H9 (cell line): Measurements from ENCODE around the gene KIF26B. TPM values are rescaled to one million over a fixed set of nuclear protein-coding genes. Genes with fewer than 3 reads are reported as not detected.

ENCODE experiments used
- DNase-seq: peaks from one replicate; pipeline ENCODE4 v3.0.0-alpha.2; 2017
- H2AFZ ChIP-seq: one replicate; pipeline ENCODE4 v1.6.1; 2013; ENCODE audit warnings: mild to moderate bottlenecking, low read length, control low read depth, moderate library complexity
- H2AK5ac ChIP-seq: 2 replicates; pipeline ENCODE4 v1.6.1; 2013; ENCODE audit warnings: low read length, control low read depth, mixed read lengths; ENCODE audit not compliant: insufficient read length
- H2BK120ac ChIP-seq: one replicate; pipeline ENCODE4 v1.6.1; 2013; ENCODE audit warnings: low read depth, mild to moderate bottlenecking, low read length, control low read depth, inconsistent platforms; ENCODE audit not compliant: poor library complexity, severe bottlenecking
- H2BK12ac ChIP-seq: 2 replicates; pipeline ENCODE4 v1.6.1; 2013; ENCODE audit warnings: low read length, control low read depth, mixed read lengths, low read depth; ENCODE audit not compliant: insufficient read length
- H2BK15ac ChIP-seq: 2 replicates; pipeline ENCODE4 v1.6.1; 2013; ENCODE audit warnings: low read depth, low read length, control low read depth
- H2BK20ac ChIP-seq: one replicate; pipeline ENCODE4 v1.6.1; 2013; ENCODE audit warnings: low read depth, mild to moderate bottlenecking, low read length, control low read depth, inconsistent platforms; ENCODE audit not compliant: poor library complexity, severe bottlenecking
- H2BK5ac ChIP-seq: 2 replicates; pipeline ENCODE4 v1.6.1; 2013; ENCODE audit warnings: low read length, control low read depth, mixed read lengths; ENCODE audit not compliant: insufficient read length
- H3K14ac ChIP-seq: 2 replicates; pipeline ENCODE4 v1.6.1; 2013; ENCODE audit warnings: low read length, control low read depth; ENCODE audit not compliant: insufficient read depth
- H3K18ac ChIP-seq: 2 replicates; pipeline ENCODE4 v1.6.1; 2013; ENCODE audit warnings: low read depth, mild to moderate bottlenecking, mixed read lengths, low read length, control low read depth; ENCODE audit not compliant: insufficient read length
- H3K23ac ChIP-seq: 2 replicates; pipeline ENCODE4 v1.6.1; 2013; ENCODE audit warnings: low read length, control low read depth, mixed read lengths, low read depth; ENCODE audit not compliant: insufficient read length
- H3K23me2 ChIP-seq: 2 replicates; pipeline ENCODE4 v1.6.1; 2013; ENCODE audit warnings: low read depth, mild to moderate bottlenecking, mixed read lengths, low read length, control low read depth; ENCODE audit not compliant: insufficient read length, poor library complexity, severe bottlenecking
- H3K27ac ChIP-seq: 2 replicates; pipeline ENCODE4 v1.5.1; 2013; ENCODE audit warnings: low read length, control low read depth, mixed read lengths, low read depth; ENCODE audit not compliant: insufficient read length
- H3K27me3 ChIP-seq: 2 replicates; pipeline ENCODE4 v1.6.1; 2013; ENCODE audit warnings: low read length, control low read depth, inconsistent platforms; ENCODE audit not compliant: insufficient read depth
- H3K4ac ChIP-seq: 2 replicates; pipeline ENCODE4 v1.6.1; 2013; ENCODE audit warnings: low read depth, mild to moderate bottlenecking, control low read depth, inconsistent platforms, low read length, moderate library complexity
- H3K4me1 ChIP-seq: 2 replicates; pipeline ENCODE4 v1.6.1; 2013; ENCODE audit warnings: low read length, control low read depth, inconsistent platforms; ENCODE audit not compliant: insufficient read depth
- H3K4me2 ChIP-seq: 2 replicates; pipeline ENCODE4 v1.6.1; 2013; ENCODE audit warnings: low read length, control low read depth, mixed read lengths; ENCODE audit not compliant: insufficient read length, insufficient read depth
- H3K56ac ChIP-seq: 2 replicates; pipeline ENCODE4 v1.6.1; 2013; ENCODE audit warnings: low read depth, mild to moderate bottlenecking, mixed read lengths, low read length, control low read depth; ENCODE audit not compliant: insufficient read length
- H3K79me1 ChIP-seq: 2 replicates; pipeline ENCODE4 v1.6.1; 2013; ENCODE audit warnings: low read depth, mild to moderate bottlenecking, moderate library complexity, low read length, control low read depth, inconsistent platforms; ENCODE audit not compliant: insufficient read depth, poor library complexity, severe bottlenecking
- H3K79me2 ChIP-seq: 2 replicates; pipeline ENCODE4 v1.6.1; 2013; ENCODE audit warnings: low read length, control low read depth, inconsistent platforms; ENCODE audit not compliant: insufficient read depth
- H3K9ac ChIP-seq: 2 replicates; pipeline ENCODE4 v1.6.1; 2013; ENCODE audit warnings: low read length, control low read depth, mixed read lengths; ENCODE audit not compliant: insufficient read length; ENCODE audit errors: extremely low read depth
- H3K9me3 ChIP-seq: one replicate; pipeline ENCODE4 v1.6.1; 2013; ENCODE audit warnings: low read depth, low read length, inconsistent platforms; ENCODE audit not compliant: control insufficient read depth
- H3T11ph ChIP-seq: one replicate; pipeline ENCODE4 v1.6.1; 2013; ENCODE audit warnings: mild to moderate bottlenecking, low read length, control low read depth, inconsistent platforms
- H4K20me1 ChIP-seq: one replicate; pipeline ENCODE4 v1.6.1; 2013; ENCODE audit not compliant: control insufficient read depth, insufficient read length, insufficient read depth
- H4K5ac ChIP-seq: 2 replicates; pipeline ENCODE4 v1.6.1; 2013; ENCODE audit warnings: low read depth, mild to moderate bottlenecking, mixed read lengths, low read length, control low read depth; ENCODE audit not compliant: insufficient read length
- H4K8ac ChIP-seq: replicated peaks from 2 replicates; pipeline ENCODE4 v1.6.1; 2013; ENCODE audit warnings: low read length, control low read depth, mixed read lengths, low read depth; ENCODE audit not compliant: insufficient read length
- H4K91ac ChIP-seq: 2 replicates; pipeline ENCODE4 v1.6.1; 2013; ENCODE audit warnings: low read depth, mild to moderate bottlenecking, moderate library complexity, mixed read lengths, low read length, control low read depth; ENCODE audit not compliant: insufficient read length
- H3K27ac Mint-ChIP-seq, 3 experiments: 2 replicates in 2 of 3; 3 replicates in 1 of 3; pipeline ENCODE4 v1.8.0; 2020 to 2021; ENCODE audit warnings: mixed read lengths in 3 of 3, mild to moderate bottlenecking in 1 of 3, moderate library complexity in 1 of 3
- H3K27me3 Mint-ChIP-seq: 2 replicates; pipeline ENCODE4 v1.8.0; 2021; ENCODE audit warnings: low read depth, mild to moderate bottlenecking, moderate library complexity, mixed read lengths
- H3K36me3 Mint-ChIP-seq, 3 experiments: 2 replicates in 2 of 3; 3 replicates in 1 of 3; pipeline ENCODE4 v1.8.0; 2020 to 2021; ENCODE audit warnings: low read depth in 3 of 3, mixed read lengths in 3 of 3; ENCODE audit not compliant: insufficient read depth in 1 of 3
- H3K4me1 Mint-ChIP-seq, 2 experiments: 2 replicates each; pipeline ENCODE4 v1.8.0; 2020; ENCODE audit warnings: mixed read lengths in 2 of 2
- H3K4me3 Mint-ChIP-seq, 2 experiments: 2 replicates in 1 of 2; 3 replicates in 1 of 2; pipeline ENCODE4 v1.8.0; 2020 to 2021; ENCODE audit warnings: mild to moderate bottlenecking in 2 of 2, mixed read lengths in 2 of 2, moderate library complexity in 1 of 2
- H3K9me3 Mint-ChIP-seq, 2 experiments: 2 replicates in 1 of 2; 3 replicates in 1 of 2; pipeline ENCODE4 v1.8.0; 2020; ENCODE audit warnings: mild to moderate bottlenecking in 2 of 2, mixed read lengths in 2 of 2, moderate library complexity in 1 of 2
- CTCF ChIP-seq: fragments of 200-600 bp; sonication (generic); conservative IDR thresholded peaks from 3 replicates; pipeline ENCODE4 v1.8.0; 2021; ENCODE audit warnings: antibody characterized with exemption, mild to moderate bottlenecking
- WGBS: extraction: QIAGEN DNeasy Blood & Tissue Kit; methylation state at CpG from one replicate; pipeline ENCODE4 v1.1.7; 2013; ENCODE audit warnings: missing lambda C conversion rate, low lambda C conversion rate, mixed read lengths; ENCODE audit not compliant: insufficient read length; ENCODE audit errors: extremely low coverage; 5-methylcytosine and 5-hydroxymethylcytosine counted together
- total RNA-seq: library from RNA; stranded (reverse); gene quantifications from 2 replicates; pipeline ENCODE4 v1.2.1, GENCODE V29; 2021

KIF26B gene
- total RNA-seq, 1 experiment from 2014 or later: 0.13 TPM

- WGBS: no CpG with 5 or more reads among the region's 6 CpGs
- Histone ChIP-seq H2BK20ac (no peak overlapping the region), H3K9me3 (no peaks in the 10 kb centered on the region), H3K27ac (no peak overlapping the region), H3K4ac (no peak overlapping the region), H2AFZ (peak overlapping the region; percentile 60), H3K23me2 (no peaks in the 10 kb centered on the region), H3T11ph (no peak overlapping the region), H2BK15ac (no peak overlapping the region), H3K27me3 (no peaks in the 10 kb centered on the region), H2BK5ac (no peak overlapping the region), H3K56ac (no peak overlapping the region), H3K79me1 (no peaks in the 10 kb centered on the region), H2AK5ac (no peak overlapping the region), H3K9ac (no peak overlapping the region), H3K79me2 (no peaks in the 10 kb centered on the region), H4K91ac (no peak overlapping the region), H3K4me2 (no peak overlapping the region), H4K8ac (no peak overlapping the region), H4K5ac (no peak overlapping the region), H2BK12ac (no peak overlapping the region), H3K14ac (peak overlapping the region; percentile 29; the same call in 1 of the 2 replicates), H4K20me1 (no peaks in the 10 kb centered on the region), H2BK120ac (no peak overlapping the region), H3K18ac (no peak overlapping the region), H3K4me1 (no peaks in the 10 kb centered on the region), H3K23ac (no peak overlapping the region)
- DNase-seq: no peak
- Mint-ChIP-seq H3K36me3 (no peaks in the 10 kb centered on the region), H3K27ac (peak overlapping the region in 2 of 3 experiments; percentile 33 to 77; a peak in 3 of 7 replicates), H3K4me3 (no peak overlapping the region), H3K27me3 (no peaks in the 10 kb centered on the region), H3K4me1 (peaks cover 18 to 28% of the 10 kb centered on the region in 2 experiments), H3K9me3 (no peaks in the 10 kb centered on the region)
- TF ChIP-seq CTCF: no peak
Observed at GRCh38 chr1:245180496-245181157, 25.8 kb downstream of the KIF26B start.
